Endodermal cell (in vitro differentiated cells): Measurements from ENCODE around the gene PAGE2. TPM values are rescaled to one million over a fixed set of nuclear protein-coding genes. Genes with fewer than 3 reads are reported as not detected.

ENCODE experiments used
- DNase-seq: peaks from one replicate; pipeline ENCODE4 v3.0.0-alpha.2; 2017
- H3K27ac ChIP-seq: 2 replicates; pipeline ENCODE4 v1.5.1; 2013; ENCODE audit warnings: mild to moderate bottlenecking, low read depth, low read length, moderate library complexity
- H3K27me3 ChIP-seq: 2 replicates; pipeline ENCODE4 v1.6.1; 2013; ENCODE audit warnings: mild to moderate bottlenecking, low read length, moderate library complexity; ENCODE audit not compliant: insufficient read depth, control insufficient read depth, poor library complexity, severe bottlenecking
- H3K36me3 ChIP-seq: 2 replicates; pipeline ENCODE4 v1.7.0; 2013; ENCODE audit warnings: mild to moderate bottlenecking, low read length, moderate library complexity; ENCODE audit not compliant: control insufficient read depth, insufficient read depth
- H3K4me1 ChIP-seq: one replicate; pipeline ENCODE4 v1.7.0; 2013; ENCODE audit warnings: low read length; ENCODE audit not compliant: control insufficient read depth, insufficient read depth
- H3K4me3 ChIP-seq: 2 replicates; pipeline ENCODE4 v1.5.1; 2013; ENCODE audit warnings: mild to moderate bottlenecking, low read length, moderate library complexity
- H3K9ac ChIP-seq: 2 replicates; pipeline ENCODE4 v1.6.1; 2013; ENCODE audit warnings: mild to moderate bottlenecking, low read length, moderate library complexity; ENCODE audit not compliant: poor library complexity, severe bottlenecking; ENCODE audit errors: extremely low read depth
- H3K9me3 ChIP-seq: 2 replicates; pipeline ENCODE4 v1.6.1; 2013; ENCODE audit warnings: mild to moderate bottlenecking, low read length, moderate library complexity; ENCODE audit not compliant: control insufficient read depth
- H3K27ac Mint-ChIP-seq: 2 replicates; pipeline ENCODE4 v1.8.0; 2020; ENCODE audit warnings: mixed read lengths
- H3K27me3 Mint-ChIP-seq: 2 replicates; pipeline ENCODE4 v1.8.0; 2021; ENCODE audit warnings: mild to moderate bottlenecking, mixed read lengths; ENCODE audit not compliant: insufficient read depth
- H3K36me3 Mint-ChIP-seq: 2 replicates; pipeline ENCODE4 v1.8.0; 2020; ENCODE audit warnings: low read depth, mixed read lengths
- H3K4me1 Mint-ChIP-seq: 2 replicates; pipeline ENCODE4 v1.8.0; 2020; ENCODE audit warnings: mixed read lengths
- H3K4me3 Mint-ChIP-seq: 2 replicates; pipeline ENCODE4 v1.8.0; 2020; ENCODE audit warnings: mild to moderate bottlenecking, moderate library complexity, mixed read lengths
- H3K9me3 Mint-ChIP-seq: 2 replicates; pipeline ENCODE4 v1.8.0; 2020; ENCODE audit warnings: mild to moderate bottlenecking, mixed read lengths
- CTCF ChIP-seq: fragments of 200-600 bp; sonication (generic); conservative IDR thresholded peaks from 2 replicates; pipeline ENCODE4 v1.5.0; 2021; ENCODE audit warnings: antibody characterized with exemption, mild to moderate bottlenecking
- WGBS, 2 experiments: methylation state at CpG; one replicate each; pipeline versions ENCODE4 v1.1.5 to v1.1.7; 2013; ENCODE audit warnings: missing lambda C conversion rate in 2 of 2, mixed read lengths in 1 of 2; ENCODE audit not compliant: insufficient coverage in 1 of 2, insufficient read length in 1 of 2; 5-methylcytosine and 5-hydroxymethylcytosine counted together
- total RNA-seq, 2 donors: library from RNA; stranded (reverse); fragmentation: NEBNext Ultra II Directional in 1 of 2; extraction: Animal tissue kit (Norgen Biotek cat#: 25700) in 1 of 2; gene quantifications; 2 replicates in 1 of 2; 3 replicates in 1 of 2; pipeline ENCODE4 v1.2.1, GENCODE V29; 2021

The PAGE2 gene
- total RNA-seq, 2 donors from 2014 or later = not detected

GRCh38 chrX:55129361-55129760 lies 40.5 kb downstream of the PAGE2 start:
- H3K4me1 Mint-ChIP-seq = no peaks in the 10 kb centered on the region
- 89% methylated on average over 2 of the region's 2 CpGs; no CpG with 5 or more reads in 1 of the 2 experiments for WGBS, 2 experiments
- H3K9me3 Mint-ChIP-seq = peaks cover 48% of the 10 kb centered on the region
- Histone ChIP-seq H3K27me3 (no peaks in the 10 kb centered on the region), H3K4me3 (no peak overlapping the region), H3K9ac (no peak overlapping the region), H3K4me1 (no peaks in the 10 kb centered on the region), H3K9me3 (no peaks in the 10 kb centered on the region), H3K36me3 (no peaks in the 10 kb centered on the region), H3K27ac (no peak overlapping the region)
- H3K27me3 Mint-ChIP-seq = no peaks in the 10 kb centered on the region
- H3K27ac Mint-ChIP-seq = no peak overlapping the region
- no peak for DNase-seq
- H3K4me3 Mint-ChIP-seq = no peak overlapping the region
- TF ChIP-seq CTCF = no peak
- no peaks in the 10 kb centered on the region for H3K36me3 Mint-ChIP-seq

GRCh38 chrX:55130481-55130880 lies 41.7 kb downstream of the PAGE2 start:
- H3K9me3 Mint-ChIP-seq = peaks cover 44% of the 10 kb centered on the region
- no peak overlapping the region for H3K27ac ChIP-seq
- TF ChIP-seq CTCF = no peak
- no peaks in the 10 kb centered on the region for H3K36me3 ChIP-seq
- H3K4me3 ChIP-seq = no peak overlapping the region
- H3K4me3 Mint-ChIP-seq = no peak overlapping the region
- no peaks in the 10 kb centered on the region for H3K9me3 ChIP-seq
- H3K27me3 Mint-ChIP-seq = no peaks in the 10 kb centered on the region
- H3K4me1 Mint-ChIP-seq = peaks cover 10% of the 10 kb centered on the region
- no peaks in the 10 kb centered on the region for H3K27me3 ChIP-seq
- no peak overlapping the region for H3K27ac Mint-ChIP-seq
- DNase-seq = no peak
- H3K9ac ChIP-seq = no peak overlapping the region
- H3K36me3 Mint-ChIP-seq = no peaks in the 10 kb centered on the region
- no peaks in the 10 kb centered on the region for H3K4me1 ChIP-seq
- 87% methylated on average over 4 of the region's 4 CpGs; no CpG with 5 or more reads in 1 of the 2 experiments for WGBS, 2 experiments

GRCh38 chrX:55132416-55132815 lies 43.6 kb downstream of the PAGE2 start:
- H3K4me3 ChIP-seq = no peak overlapping the region
- H3K9ac ChIP-seq = no peak overlapping the region
- no peak overlapping the region for H3K27ac ChIP-seq
- no peak for TF ChIP-seq CTCF
- Mint-ChIP-seq H3K36me3 (no peaks in the 10 kb centered on the region), H3K4me1 (peaks cover 15% of the 10 kb centered on the region), H3K27me3 (no peaks in the 10 kb centered on the region), H3K27ac (no peak overlapping the region), H3K9me3 (peaks cover 53% of the 10 kb centered on the region), H3K4me3 (no peak overlapping the region)
- H3K4me1 ChIP-seq = no peaks in the 10 kb centered on the region
- DNase-seq = no peak
- no peaks in the 10 kb centered on the region for H3K9me3 ChIP-seq
- H3K27me3 ChIP-seq = no peaks in the 10 kb centered on the region
- no peaks in the 10 kb centered on the region for H3K36me3 ChIP-seq
